ENCODE data around the gene TRAP1. TPM values are rescaled to one million over a fixed set of nuclear protein-coding genes. Genes with fewer than 3 reads are reported as not detected.

The TRAP1 gene
- total RNA-seq, 1 donor from 2014 or later: 34.7 TPM

- no peak for DNase-seq (ENCODE audit: low spot score)
Measured at GRCh38 chr16:3651461-3652372, 65.6 kb downstream of the TRAP1 start.

DNA sequence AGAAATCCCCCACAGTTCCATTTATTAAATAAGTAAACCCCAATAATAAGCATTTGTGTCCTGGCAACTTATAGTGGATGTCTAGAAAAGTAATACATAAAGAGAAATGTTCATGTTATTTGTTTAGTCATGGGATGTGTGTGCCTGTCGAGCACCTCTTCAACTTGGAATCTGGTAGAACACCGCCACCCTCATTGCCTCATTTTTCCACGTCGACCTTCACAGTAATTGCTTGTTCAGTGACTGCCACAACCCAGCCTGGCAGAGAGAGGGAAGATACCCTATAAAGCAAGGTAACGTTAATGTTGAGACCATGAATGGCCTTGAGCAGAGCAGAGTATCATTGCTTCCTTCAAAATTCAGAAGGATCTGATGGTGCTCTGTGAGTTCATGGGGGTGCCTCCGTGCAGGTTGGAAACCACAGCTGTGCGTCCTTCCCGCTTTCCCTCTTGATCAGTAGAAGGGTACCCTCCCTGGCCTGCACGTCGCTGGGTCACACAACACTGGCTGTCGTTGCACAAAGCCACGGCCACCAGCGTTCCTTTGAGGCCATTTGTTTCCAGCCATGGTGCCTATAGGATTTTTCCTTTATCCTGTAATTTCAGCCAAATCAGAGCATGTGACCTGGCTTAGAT is 66.6 kb downstream of the TRAP1 start:
- no peak for DNase-seq (ENCODE audit: low spot score)

GRCh38 chr16:3646348-3646920 is 70.9 kb downstream of the TRAP1 start:
- no peak for DNase-seq (ENCODE audit: low spot score)

DNA sequence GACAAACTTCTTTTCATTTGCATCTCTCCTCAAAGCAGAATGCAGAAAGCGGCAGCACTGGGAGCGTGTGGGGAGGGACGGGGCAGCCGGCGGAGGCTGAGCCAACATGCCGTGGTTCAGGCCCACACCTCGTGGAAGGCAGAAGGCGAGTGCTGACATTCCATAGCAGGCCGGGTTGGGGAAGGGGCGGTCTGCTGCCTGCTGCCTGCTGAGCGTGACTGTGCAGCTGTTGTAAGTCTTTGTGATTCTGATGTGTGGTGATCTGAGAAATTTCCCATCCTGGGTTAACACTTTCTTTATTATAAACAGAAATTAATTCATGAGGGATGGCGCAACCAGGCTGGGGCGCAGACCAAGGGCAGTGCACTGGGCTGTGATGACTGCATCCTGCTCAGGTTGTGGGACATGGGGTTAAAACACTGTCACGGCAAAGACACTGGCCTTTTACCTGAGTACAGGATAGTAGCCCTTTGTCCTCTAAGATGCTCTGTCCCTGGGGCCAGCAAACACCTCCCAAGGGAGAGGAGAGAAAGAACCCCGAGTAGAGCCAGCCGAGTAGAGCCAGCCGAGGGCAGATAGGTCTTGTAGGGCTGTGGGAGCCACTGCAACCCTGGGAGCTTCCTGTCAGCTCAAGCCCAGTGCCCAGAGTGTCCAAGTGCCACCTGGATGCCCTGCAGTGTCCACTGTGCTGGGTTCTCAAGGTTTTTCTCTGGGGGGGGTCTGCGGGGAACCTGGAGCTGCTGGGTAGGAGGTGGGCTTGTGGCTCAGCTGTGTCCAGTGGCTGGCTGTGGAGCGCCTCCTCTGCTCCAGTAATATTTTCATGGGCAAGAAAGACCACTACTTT is 71.6 kb downstream of the TRAP1 start:
- no peak for DNase-seq (ENCODE audit: low spot score)

DNA sequence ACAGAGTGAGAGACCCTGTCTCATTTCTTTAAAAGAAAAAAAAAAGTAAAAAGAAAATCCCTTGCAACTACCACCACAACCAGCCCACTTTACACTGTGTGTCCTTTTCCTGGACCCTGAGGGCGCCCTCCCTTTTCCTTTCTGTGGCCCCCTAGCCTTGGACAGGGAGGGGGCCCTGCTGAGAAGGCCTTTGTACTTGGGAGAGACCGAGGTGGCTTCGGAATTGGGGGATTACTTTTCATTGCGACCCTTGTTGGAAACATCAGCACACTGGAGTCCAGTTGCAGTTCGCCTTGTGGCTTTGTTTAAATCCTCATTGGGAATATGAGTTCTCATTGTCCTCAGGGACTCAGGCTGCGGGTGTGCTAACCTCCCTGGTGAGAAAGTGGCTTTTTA is 72.2 kb downstream of the TRAP1 start:
- DNase-seq (ENCODE audit: low spot score): no peak

- no peak for DNase-seq (ENCODE audit: low spot score)
Measured at GRCh38 chr16:3643095-3643730, 74.1 kb downstream of the TRAP1 start.

- DNase-seq (ENCODE audit: low spot score): peak; percentile 68
Measured at GRCh38 chr16:3642397-3643094, 74.8 kb downstream of the TRAP1 start.

DNA sequence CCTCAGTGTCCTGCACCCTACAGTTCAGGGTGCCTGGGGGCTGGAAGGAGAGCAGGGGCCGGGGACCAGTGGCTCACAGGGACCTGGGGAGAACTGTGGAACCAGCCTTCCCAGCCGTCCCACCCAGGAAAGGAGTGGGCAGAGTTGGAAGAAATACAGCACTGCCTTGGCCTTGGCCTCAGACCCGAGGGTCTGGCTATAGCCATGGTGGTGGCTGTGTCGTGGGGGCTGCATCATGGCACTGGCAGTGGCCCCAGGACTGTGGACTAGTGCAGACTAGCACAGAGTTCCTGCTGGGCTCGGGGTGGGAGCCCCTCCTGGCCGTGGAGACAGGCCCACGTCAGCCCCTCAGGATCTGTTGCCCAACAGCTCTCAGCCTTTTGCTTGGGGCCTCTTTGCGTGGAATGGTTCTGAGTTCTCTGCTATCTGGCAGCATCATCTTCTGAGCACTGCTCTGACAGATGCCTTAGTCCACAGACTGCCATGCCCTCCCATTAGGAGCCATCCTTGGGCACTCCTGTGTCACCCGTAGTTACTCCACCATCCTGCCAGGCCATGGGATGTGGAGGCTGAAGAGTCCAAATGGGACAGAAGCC is 75.4 kb downstream of the TRAP1 start:
- DNase-seq (ENCODE audit: low spot score): no peak

DNA sequence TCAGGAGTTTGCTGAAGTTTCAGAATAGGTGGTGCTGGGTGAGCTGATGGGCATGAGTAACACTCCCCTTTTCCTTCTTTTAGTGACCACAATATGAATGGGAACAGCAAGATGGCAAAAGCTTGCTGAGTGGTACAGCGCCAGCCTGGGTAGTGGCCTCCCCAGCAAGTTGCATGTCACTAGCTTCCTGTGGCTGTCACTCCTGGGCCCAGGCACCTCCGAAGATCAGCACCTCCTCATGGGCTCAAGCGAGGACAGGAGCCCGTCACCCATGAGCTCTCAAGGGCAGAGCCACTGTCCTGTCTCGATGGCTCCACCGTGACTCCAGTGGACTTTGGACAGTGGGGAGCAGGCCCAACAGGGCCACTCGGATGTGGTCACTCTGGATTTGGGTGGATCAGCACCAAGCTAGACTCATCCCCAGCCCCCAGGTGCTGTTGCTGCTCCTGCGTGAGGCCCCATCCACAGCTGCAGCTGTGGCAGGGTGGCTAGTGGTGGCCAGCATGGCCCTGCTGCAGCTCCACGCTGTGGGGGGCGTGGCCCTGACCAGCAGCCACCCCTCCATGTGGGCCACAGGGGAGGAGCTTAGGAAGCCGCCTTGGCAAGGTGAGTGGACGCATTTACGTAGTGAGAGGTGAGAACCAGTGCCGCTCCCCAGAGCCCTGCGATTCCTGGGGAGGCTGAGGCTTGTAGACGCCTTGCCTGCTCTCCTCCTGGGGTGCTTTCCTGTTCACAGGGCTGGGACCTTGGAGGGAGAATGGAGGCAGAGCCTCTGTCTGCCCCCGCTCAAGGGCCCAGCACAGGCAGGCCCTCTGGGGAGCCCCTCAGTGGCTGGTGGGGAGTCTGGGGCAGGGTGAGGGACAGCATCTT is 76.5 kb downstream of the TRAP1 start:
- no peak for DNase-seq (ENCODE audit: low spot score)

DNA sequence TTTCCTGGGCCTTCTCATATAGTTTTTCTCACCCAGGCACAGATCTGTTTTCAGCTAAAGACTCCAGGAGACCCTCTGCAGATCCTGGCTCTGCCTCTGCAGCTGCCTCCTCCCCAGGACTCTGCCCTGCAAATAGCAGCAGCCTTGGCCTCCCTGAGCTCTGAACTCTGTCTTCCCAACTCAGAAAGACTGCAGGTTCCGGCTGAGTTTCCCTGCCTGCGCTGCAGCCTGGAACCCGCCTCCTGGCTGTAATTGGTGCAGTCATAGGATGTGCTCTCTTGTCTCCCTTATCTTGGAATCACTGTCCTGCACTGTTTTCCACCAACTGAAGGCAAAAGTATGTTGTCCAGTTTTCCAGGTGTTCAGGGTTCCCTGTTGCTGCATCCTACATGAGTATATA is 77.1 kb downstream of the TRAP1 start:
- DNase-seq (ENCODE audit: low spot score): peak; percentile 41

- DNase-seq (ENCODE audit: low spot score): no peak
Measured at GRCh38 chr16:3638916-3639644, 78.2 kb downstream of the TRAP1 start.

DNA sequence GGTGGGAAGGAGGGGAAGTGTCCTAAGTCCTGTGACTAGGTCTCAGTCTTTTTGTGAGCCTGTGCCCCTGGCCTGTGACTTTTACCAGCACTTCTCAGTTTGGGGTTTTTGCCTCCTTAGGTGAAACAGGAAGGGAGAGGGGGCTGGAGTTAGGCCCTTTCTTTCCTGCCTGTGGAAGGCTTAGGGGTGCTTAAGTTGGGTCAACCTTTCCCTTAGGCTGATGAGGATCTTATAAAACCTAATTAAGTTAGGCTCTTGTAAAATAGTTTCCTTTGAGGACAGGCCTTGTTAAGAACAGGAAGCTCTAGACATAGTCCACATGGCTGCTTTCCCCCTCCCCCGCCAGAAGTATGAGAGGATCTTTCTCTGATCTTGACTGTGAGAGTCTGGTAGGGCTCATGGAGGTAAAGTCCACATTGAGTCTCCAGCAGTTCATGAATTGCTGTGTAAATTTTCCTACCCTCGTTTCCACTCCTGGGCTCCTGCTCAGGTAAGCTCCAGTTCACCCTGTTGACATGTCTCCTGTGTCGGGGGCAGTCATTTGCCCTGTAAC is 79.9 kb downstream of the TRAP1 start:
- DNase-seq (ENCODE audit: low spot score): peak; percentile 80

GRCh38 chr16:3625911-3626732 is 91.2 kb downstream of the TRAP1 start:
- DNase-seq (ENCODE audit: low spot score): no peak

DNA sequence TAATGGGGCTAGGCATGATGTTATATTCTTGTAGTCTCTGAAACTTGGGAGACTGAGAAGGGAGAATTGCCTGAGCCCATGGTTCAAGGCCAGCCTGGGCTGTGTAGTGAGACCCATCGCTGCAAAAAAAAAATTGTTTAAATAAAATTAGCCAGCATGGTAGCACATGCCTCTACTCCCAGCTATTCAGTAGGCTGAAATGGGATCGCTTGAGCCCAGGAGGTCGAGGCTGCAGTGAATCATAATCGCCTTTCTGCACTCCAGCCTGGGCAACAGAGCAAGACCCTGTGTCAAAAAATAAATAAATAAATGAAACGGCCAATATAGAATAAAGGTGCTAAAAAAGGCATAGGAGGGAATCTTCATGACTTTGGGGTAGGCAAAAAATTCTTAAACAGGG is 92.0 kb downstream of the TRAP1 start:
- no peak for DNase-seq (ENCODE audit: low spot score)

DNA sequence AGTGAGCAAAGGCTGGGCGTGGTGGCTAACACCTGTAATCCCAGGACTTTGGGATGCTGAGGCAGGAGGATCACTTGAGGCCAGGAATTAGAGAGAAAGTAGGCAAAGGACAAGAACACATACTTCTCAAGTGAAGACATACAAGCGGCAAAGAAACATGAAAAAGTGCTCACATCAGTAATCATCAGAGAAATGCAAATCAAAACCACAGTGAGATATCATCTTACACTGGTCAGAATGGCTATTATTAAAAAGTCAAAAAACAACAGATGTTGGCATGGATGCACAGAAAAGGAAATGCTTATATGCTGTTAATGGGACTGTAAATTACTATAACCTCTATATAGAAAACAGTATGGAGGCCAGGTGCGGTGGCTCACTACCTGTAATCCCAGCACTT is 93.7 kb downstream of the TRAP1 start:
- DNase-seq (ENCODE audit: low spot score): no peak

GRCh38 chr16:3618769-3619141 is 98.6 kb downstream of the TRAP1 start:
- DNase-seq (ENCODE audit: low spot score): no peak

Measured in umbilical cord (tissue), 2 donors.